ENCODE measurements around the gene CD93.

DNA sequence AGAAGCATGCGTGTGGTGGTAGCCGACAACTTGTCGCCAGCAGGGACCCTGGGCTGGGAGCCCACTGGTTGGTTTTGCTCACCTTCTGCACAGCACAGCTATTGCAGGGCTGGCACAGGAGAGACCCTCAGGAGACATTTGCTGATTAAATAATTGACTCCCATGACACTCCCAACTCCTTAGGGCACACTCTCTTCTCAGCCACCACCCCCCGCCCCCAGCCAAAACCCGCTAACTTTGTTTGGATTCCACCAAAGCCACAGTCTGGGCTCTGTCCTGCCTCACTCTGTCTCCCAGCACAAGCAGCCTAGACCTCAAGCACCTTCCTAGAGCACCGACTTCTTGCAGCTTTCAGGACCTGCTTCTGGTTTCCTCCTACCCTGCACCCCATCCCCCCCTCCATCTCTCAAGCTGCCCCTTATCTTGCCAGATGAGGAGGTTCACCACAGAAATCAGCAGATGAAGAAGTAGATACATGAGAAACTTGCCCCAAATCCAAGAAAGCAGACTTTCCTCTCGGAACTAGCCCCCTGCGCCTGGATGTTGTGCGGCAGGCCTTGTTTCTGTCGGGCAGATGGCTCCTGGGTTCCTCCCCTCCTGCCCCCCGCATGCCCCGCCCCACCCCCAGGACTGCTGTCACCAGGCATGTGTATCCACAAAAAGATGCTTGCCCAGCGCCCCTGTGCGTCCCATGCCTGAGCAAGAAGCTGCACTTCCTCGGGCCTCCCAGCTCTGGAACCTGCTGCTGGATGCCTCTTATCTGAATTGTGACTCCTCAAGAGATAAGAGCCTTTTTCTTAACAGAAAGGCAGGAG is 35.0 kb upstream of the CD93 start:
- TF ChIP-seq GATA3 (IDR thresholded peaks at IDR 0.05; ENCODE audit: low read depth, low read length), result no peak
- no peak for TF ChIP-seq GATA2 (IDR thresholded peaks at IDR 0.05; ENCODE audit: low read depth, low read length)

Data from SH-SY5Y (cell line).